K562 (cell line): ENCODE data around the gene SIGLEC7. TPM values are rescaled to one million over a fixed set of nuclear protein-coding genes. Genes with fewer than 3 reads are reported as not detected.

Experiments used
- ARID2 ChIP-seq: fragments of 450-650 bp; IDR thresholded peaks from 2 replicates; pipeline ENCODE4 v1.6.1; 2017; ENCODE audit warnings: antibody characterized with exemption, mild to moderate bottlenecking
- BMI1 ChIP-seq: fragments of 150-350 bp; IDR thresholded peaks from 2 replicates; pipeline ENCODE4 v1.6.1; 2014; ENCODE audit warnings: low read length
- CHD1 ChIP-seq: fragments of 200-600 bp; sonication (generic); IDR thresholded peaks from one replicate; pipeline ENCODE4 v1.6.1; 2012; ENCODE audit warnings: mild to moderate bottlenecking, moderate library complexity, low read length, inconsistent platforms
- CSDE1 ChIP-seq, 2 experiments: fragments of 450-650 bp; IDR thresholded peaks; 2 replicates each; pipeline ENCODE4 v1.6.1; 2016; ENCODE audit warnings: mild to moderate bottlenecking in 1 of 2
- EP300 ChIP-seq: IDR thresholded peaks from 2 replicates; pipeline ENCODE4 v1.6.1; 2012; ENCODE audit warnings: low read length, improper control_type of control experiment
- HDAC1 ChIP-seq, 2 experiments: fragments of 450-650 bp; IDR thresholded peaks; 2 replicates each; pipeline ENCODE4 v1.6.1; 2016 to 2017; ENCODE audit warnings: inconsistent platforms in 1 of 2, mild to moderate bottlenecking in 1 of 2, moderate library complexity in 1 of 2
- HMGN3 ChIP-seq: IDR thresholded peaks from 2 replicates; pipeline ENCODE4 v1.6.1; 2011; ENCODE audit warnings: borderline replicate concordance, low read depth, mild to moderate bottlenecking, mixed read lengths, low read length; ENCODE audit not compliant: insufficient read length; ENCODE audit errors: extremely low read depth
- HNRNPK ChIP-seq: fragments of 200-400 bp; formaldehyde crosslinking; IDR thresholded peaks from one replicate; pipeline ENCODE4 v1.6.1; 2018; ENCODE audit warnings: mild to moderate bottlenecking, low read depth, low read length; ENCODE audit not compliant: poor library complexity, severe bottlenecking
- MEF2A ChIP-seq: IDR thresholded peaks from 2 replicates; pipeline ENCODE4 v1.6.1; 2011; ENCODE audit warnings: low read depth, mild to moderate bottlenecking, low read length, moderate library complexity; ENCODE audit not compliant: control insufficient read depth
- NBN ChIP-seq: fragments of 450-650 bp; IDR thresholded peaks from 2 replicates; pipeline ENCODE4 v1.6.1; 2016; ENCODE audit warnings: low read depth, mild to moderate bottlenecking
- NR2C2 ChIP-seq, 2 experiments: fragments of 200-800 bp in 1 of 2; sonication (Bioruptor generic) in 1 of 2; sonication (generic) in 1 of 2; formaldehyde crosslinking in 1 of 2; IDR thresholded peaks; 2 replicates each; pipeline versions ENCODE4 v1.6.1 to v1.8.0; 2016 to 2022; ENCODE audit warnings: mild to moderate bottlenecking in 1 of 2, missing compliant biosample characterization in 1 of 2, missing genetic modification characterization in 1 of 2, missing genetic modification reagents in 1 of 2
- POLR2AphosphoS5 ChIP-seq: IDR thresholded peaks from 2 replicates; pipeline ENCODE4 v1.6.1; 2011; ENCODE audit warnings: mild to moderate bottlenecking, low read depth, low read length, moderate library complexity; ENCODE audit not compliant: control insufficient read depth, insufficient read depth
- RBM25 ChIP-seq: fragments of 200-400 bp; formaldehyde crosslinking; IDR thresholded peaks from 2 replicates; pipeline ENCODE4 v1.6.1; 2018; ENCODE audit warnings: low read length, low read depth, moderate library complexity; ENCODE audit not compliant: severe bottlenecking
- SMARCE1 ChIP-seq: fragments of 450-650 bp; IDR thresholded peaks from 2 replicates; pipeline ENCODE4 v1.7.1; 2016; ENCODE audit warnings: mild to moderate bottlenecking
- U2AF2 ChIP-seq: fragments of 200-400 bp; formaldehyde crosslinking; optimal IDR thresholded peaks from 2 replicates; pipeline ENCODE3; 2017; ENCODE audit warnings: low read depth, mild to moderate bottlenecking, low read length
- ZFX ChIP-seq: sonication (generic); formaldehyde crosslinking; IDR thresholded peaks from 2 replicates; pipeline ENCODE4 v1.8.0; 2022; ENCODE audit warnings: mild to moderate bottlenecking, missing genetic modification reagents, moderate library complexity
- polyA plus RNA-seq, 8 experiments: library from polyadenylated mRNA; depleted of rRNA in 4 of 8; stranded (reverse) in 5 of 8; unstranded in 3 of 8; fragments of >200 nt; fragmentation: Nextera tagmentation in 2 of 8; fragmentation: Illumina TruSeq in 1 of 8; extraction: Ambion mirVana in 2 of 8; extraction: Trizol in 1 of 8; gene quantifications; 2 replicates each; pipeline versions ENCODE4 v1.2.1 to v1.2.3, GENCODE V29; 2011 to 2014; ENCODE audit warnings: inconsistent platforms in 1 of 8, missing spikeins in 1 of 8
- total RNA-seq, 7 experiments: library from RNA; depleted of rRNA in 6 of 7; stranded (reverse); fragments of >200 nt in 6 of 7; fragmentation: Illumina TruSeq in 2 of 7; extraction: Trizol in 2 of 7; gene quantifications; 2 replicates each; pipeline versions ENCODE4 v1.2.1 to v1.2.3, GENCODE V29; 2011 to 2021; ENCODE audit warnings: low replicate concordance in 1 of 7
- TF ChIP-seq, protein P1 (sequence below), 2 experiments: IDR thresholded peaks in 1 of 2; conservative IDR thresholded peaks in 1 of 2; 2 replicates each; pipeline ENCODE4 v1.6.1; 2016; ENCODE audit warnings: low read depth in 2 of 2, mild to moderate bottlenecking in 1 of 2, missing compliant biosample characterization in 1 of 2, missing genetic modification characterization in 1 of 2, moderate library complexity in 1 of 2
- TF ChIP-seq, protein P2 (sequence below), 2 experiments: IDR thresholded peaks; 2 replicates each; pipeline ENCODE4 v1.6.1; 2011; ENCODE audit warnings: borderline replicate concordance in 1 of 2, control low read depth in 1 of 2, low read depth in 1 of 2, low read length in 1 of 2, mild to moderate bottlenecking in 1 of 2, mixed read lengths in 1 of 2, moderate library complexity in 1 of 2; ENCODE audit not compliant: insufficient read depth in 1 of 2, insufficient read length in 1 of 2, poor library complexity in 1 of 2, severe bottlenecking in 1 of 2; ENCODE audit errors: extremely low read depth in 1 of 2
- TF ChIP-seq, protein P3 (sequence below), 2 experiments: IDR thresholded peaks; 2 replicates each; pipeline ENCODE4 v1.6.1; 2012; ENCODE audit warnings: improper control_type of control experiment in 2 of 2, low read depth in 2 of 2, low read length in 2 of 2, borderline replicate concordance in 1 of 2

The SIGLEC7 gene
- total and polyA plus RNA-seq, 9 of the 15 experiments (the other 6 are each of a cell fraction or from before 2014, with no cell fraction given), result 0.10 to 0.12 TPM; not detected in 7

DNA sequence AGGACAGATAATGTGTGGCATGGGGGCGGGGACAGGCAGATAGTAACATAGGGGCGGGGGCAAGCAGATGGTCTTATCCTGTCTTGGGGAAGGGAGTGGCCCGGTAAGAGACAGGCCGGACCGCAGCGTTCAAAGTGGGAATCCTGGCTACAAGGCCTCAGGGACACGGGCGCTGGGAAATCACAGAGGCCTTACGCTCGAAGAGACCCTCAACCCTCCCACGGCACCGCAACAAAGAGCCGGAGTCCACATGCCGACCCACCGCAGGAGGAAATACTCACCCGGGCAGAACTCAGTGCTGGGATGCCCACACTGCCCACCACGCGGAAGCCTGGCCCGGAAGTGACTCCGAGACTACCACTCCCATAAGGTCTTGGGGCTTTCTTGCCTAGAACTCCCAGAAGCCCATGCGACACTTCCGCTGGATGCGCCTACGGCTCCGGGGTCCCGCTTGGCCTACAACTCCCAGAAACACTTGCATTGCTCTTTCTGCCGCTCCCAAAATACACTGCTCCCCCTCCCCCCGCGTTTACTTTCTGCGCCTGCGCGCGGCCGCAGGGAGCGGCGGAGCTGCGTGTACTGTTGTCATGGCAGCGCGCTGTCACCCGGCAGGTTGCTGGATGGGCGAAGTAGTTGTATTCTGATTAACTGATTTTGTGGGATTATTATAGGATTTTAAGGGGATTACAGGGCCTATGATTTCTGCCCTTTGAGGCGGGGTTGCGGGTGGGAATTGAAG is 33.9 kb upstream of the SIGLEC7 start, which contains the start of gene CTU1 (continued):
- TF ChIP-seq, protein P1, sequence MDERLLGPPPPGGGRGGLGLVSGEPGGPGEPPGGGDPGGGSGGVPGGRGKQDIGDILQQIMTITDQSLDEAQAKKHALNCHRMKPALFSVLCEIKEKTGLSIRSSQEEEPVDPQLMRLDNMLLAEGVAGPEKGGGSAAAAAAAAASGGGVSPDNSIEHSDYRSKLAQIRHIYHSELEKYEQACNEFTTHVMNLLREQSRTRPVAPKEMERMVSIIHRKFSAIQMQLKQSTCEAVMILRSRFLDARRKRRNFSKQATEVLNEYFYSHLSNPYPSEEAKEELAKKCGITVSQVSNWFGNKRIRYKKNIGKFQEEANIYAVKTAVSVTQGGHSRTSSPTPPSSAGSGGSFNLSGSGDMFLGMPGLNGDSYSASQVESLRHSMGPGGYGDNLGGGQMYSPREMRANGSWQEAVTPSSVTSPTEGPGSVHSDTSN (CRISPR knock-in tag; IDR thresholded peaks at IDR 0.05; ENCODE audit: low read depth), result no peak
- TF ChIP-seq, protein P1 (tag; conservative IDR thresholded peaks at IDR 0.05; ENCODE audit: low read depth), result 0 out of 2 replicates have a peak, but pooled peaks have one; percentile 6
- TF ChIP-seq BMI1 (peak; percentile 96), NBN (peak; percentile 34), SMARCE1 (peak; percentile 7; the same call in 1 of the 2 replicates), HMGN3 (peak; percentile 59), MEF2A (no peak), POLR2AphosphoS5 (peak; percentile 27; the same call in 1 of the 2 replicates), U2AF2 (no peak), HNRNPK (no peak), RBM25 (no peak), EP300 (no peak), NR2C2 (CRISPR knock-in tag; IDR thresholded peaks at IDR 0.05) (peak; percentile 77), NR2C2 (tag; IDR thresholded peaks at IDR 0.05) (peak; percentile 96), CHD1 (peak; percentile 9), ZFX (CRISPR knock-in tag) (peak; percentile 97), CSDE1 (IDR thresholded peaks at IDR 0.05) (peak in 1 of 2 experiments; percentile 96; a peak in 2 of 4 replicates), HDAC1 (IDR thresholded peaks at IDR 0.05) (peak in 1 of 2 experiments; percentile 85; a peak in 2 of 4 replicates), ARID2 (no peak)
- TF ChIP-seq, protein P2, sequence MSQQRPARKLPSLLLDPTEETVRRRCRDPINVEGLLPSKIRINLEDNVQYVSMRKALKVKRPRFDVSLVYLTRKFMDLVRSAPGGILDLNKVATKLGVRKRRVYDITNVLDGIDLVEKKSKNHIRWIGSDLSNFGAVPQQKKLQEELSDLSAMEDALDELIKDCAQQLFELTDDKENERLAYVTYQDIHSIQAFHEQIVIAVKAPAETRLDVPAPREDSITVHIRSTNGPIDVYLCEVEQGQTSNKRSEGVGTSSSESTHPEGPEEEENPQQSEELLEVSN (IDR thresholded peaks at IDR 0.05; ENCODE audit: borderline replicate concordance in 1 of 2, extremely low read depth in 1 of 2, insufficient read depth in 1 of 2, insufficient read length in 1 of 2, low read depth in 1 of 2, low read length in 1 of 2, poor library complexity in 1 of 2, severe bottlenecking in 1 of 2), result peak; percentile 13 to 15
- TF ChIP-seq, protein P3, sequence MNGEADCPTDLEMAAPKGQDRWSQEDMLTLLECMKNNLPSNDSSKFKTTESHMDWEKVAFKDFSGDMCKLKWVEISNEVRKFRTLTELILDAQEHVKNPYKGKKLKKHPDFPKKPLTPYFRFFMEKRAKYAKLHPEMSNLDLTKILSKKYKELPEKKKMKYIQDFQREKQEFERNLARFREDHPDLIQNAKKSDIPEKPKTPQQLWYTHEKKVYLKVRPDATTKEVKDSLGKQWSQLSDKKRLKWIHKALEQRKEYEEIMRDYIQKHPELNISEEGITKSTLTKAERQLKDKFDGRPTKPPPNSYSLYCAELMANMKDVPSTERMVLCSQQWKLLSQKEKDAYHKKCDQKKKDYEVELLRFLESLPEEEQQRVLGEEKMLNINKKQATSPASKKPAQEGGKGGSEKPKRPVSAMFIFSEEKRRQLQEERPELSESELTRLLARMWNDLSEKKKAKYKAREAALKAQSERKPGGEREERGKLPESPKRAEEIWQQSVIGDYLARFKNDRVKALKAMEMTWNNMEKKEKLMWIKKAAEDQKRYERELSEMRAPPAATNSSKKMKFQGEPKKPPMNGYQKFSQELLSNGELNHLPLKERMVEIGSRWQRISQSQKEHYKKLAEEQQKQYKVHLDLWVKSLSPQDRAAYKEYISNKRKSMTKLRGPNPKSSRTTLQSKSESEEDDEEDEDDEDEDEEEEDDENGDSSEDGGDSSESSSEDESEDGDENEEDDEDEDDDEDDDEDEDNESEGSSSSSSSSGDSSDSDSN (IDR thresholded peaks at IDR 0.05; ENCODE audit: borderline replicate concordance in 1 of 2, low read depth in 2 of 2, low read length in 2 of 2), result no peak
